Measurements from ENCODE around the gene MKKS.

GRCh38 chr20:10430704-10431103, 3.3 kb downstream of the MKKS start:
- no peak for TF ChIP-seq POLR2AphosphoS5 (IDR thresholded peaks at IDR 0.05; ENCODE audit: borderline replicate concordance, low read depth, low read length)
- TF ChIP-seq EZH2 (IDR thresholded peaks at IDR 0.05) = no peak

Data from SK-N-MC (cell line).